Body of pancreas (tissue), 4 donors: Measurements from ENCODE around the gene PRPS2. TPM values are rescaled to one million over a fixed set of nuclear protein-coding genes. Genes with fewer than 3 reads are reported as not detected.

Experiments
- ATAC-seq: fragments of 150-250 bp; one replicate; pipeline ENCODE4 v1.9.1; 2016
- DNase-seq, 4 donors: peaks; one replicate each; pipeline ENCODE4 v3.0.0-alpha.2; 2019
- H3K27ac ChIP-seq, 4 donors: fragments of 200-600 bp; sonication (generic); 1 replicate in 3 of 4; 2 replicates in 1 of 4; pipeline versions ENCODE4 v1.5.1 to v1.6.1; 2016 to 2019; ENCODE audit warnings: mild to moderate bottlenecking in 1 of 4, mixed read lengths in 1 of 4, moderate library complexity in 1 of 4
- H3K27me3 ChIP-seq, 2 donors: fragments of 200-600 bp; sonication (generic); one replicate each; pipeline ENCODE4 v1.6.0; 2016; ENCODE audit warnings: mild to moderate bottlenecking in 1 of 2
- H3K36me3 ChIP-seq, 2 donors: fragments of 200-600 bp; sonication (generic); replicated peaks in 1 of 2; 2 replicates each; pipeline ENCODE4 v1.5.1; 2016; ENCODE audit warnings: low read depth in 2 of 2; ENCODE audit not compliant: insufficient read depth in 1 of 2
- H3K4me1 ChIP-seq: fragments of 200-600 bp; sonication (generic); one replicate; pipeline ENCODE4 v1.6.0; 2016
- H3K4me3 ChIP-seq, 2 donors: fragments of 200-600 bp; sonication (generic); 1 replicate in 1 of 2; 2 replicates in 1 of 2; pipeline ENCODE4 v1.5.1; 2016 to 2019
- H3K9me3 ChIP-seq, 3 donors: fragments of 200-600 bp; sonication (generic); 1 replicate in 2 of 3; 2 replicates in 1 of 3; pipeline ENCODE4 v1.5.1; 2016
- CTCF ChIP-seq, 7 experiments: fragments of 450-650 bp in 4 of 7; fragments of 200-600 bp in 3 of 7; sonication (generic) in 3 of 7; IDR thresholded peaks; one replicate each; pipeline ENCODE4 v1.5.1; 2016 to 2019; ENCODE audit warnings: antibody characterized with exemption in 7 of 7
- POLR2A ChIP-seq, 3 donors: fragments of 450-650 bp; IDR thresholded peaks; one replicate each; pipeline ENCODE4 v1.6.1; 2016; ENCODE audit warnings: antibody characterized with exemption in 3 of 3, mild to moderate bottlenecking in 2 of 3
- WGBS, 2 donors: methylation state at CpG; one replicate each; pipeline ENCODE4 v1.1.5; 2017; 5-methylcytosine and 5-hydroxymethylcytosine counted together
- intact Hi-C: fragments of 100-400 bp; cut with DNase I; formaldehyde crosslinking; loops from one replicate; pipeline ENCODE4 v1.15.1; 2023
- total RNA-seq, 2 donors: library from RNA; depleted of rRNA; stranded (reverse); fragments of >200 nt; gene quantifications; one replicate each; pipeline ENCODE4 v1.1.0, GENCODE V29; 2016

Gene PRPS2
- total RNA-seq, 2 donors from 2014 or later = 6.3 to 41.8 TPM

DNA sequence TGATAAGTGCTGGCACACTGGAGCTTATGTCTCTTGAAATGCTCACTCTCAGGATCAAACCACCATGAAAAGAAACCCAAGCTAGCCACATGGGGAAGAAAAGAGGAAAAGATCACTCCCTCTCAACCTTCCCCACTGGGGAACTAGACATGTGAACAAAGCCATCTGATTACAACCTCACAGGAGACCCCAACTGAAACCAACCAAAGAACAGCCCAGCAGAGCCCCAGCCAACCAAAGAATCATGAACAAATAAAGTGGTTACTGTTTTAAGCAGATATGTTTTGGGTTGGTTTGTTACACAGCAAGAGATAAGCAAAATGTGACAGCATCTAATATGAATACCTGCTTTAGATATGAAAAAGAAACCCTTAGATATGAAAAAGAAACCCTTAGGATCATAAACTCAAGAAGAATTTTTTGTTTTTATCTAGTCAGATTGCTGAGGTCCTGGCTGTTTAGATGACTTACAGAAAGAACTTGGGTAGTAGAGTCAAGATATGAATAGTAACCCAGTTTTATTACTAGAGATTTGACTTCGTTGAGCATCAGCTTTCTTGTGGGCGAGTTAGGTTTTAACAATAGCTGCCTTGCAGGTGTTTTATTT is 52.0 kb downstream of the PRPS2 start:
- DNase-seq (no peak), ATAC-seq (no peak)
- H3K36me3 ChIP-seq = no peaks in the 10 kb centered on the region
- 73 to 100% methylated on average over 2 of the region's 2 CpGs for WGBS, 2 donors
- no peaks in the 10 kb centered on the region for H3K4me1 ChIP-seq
- H3K4me3 ChIP-seq = no peak overlapping the region
- intact Hi-C loops = no loop called here
- H3K9me3 ChIP-seq = no peaks in the 10 kb centered on the region
- H3K27me3 ChIP-seq = no peaks in the 10 kb centered on the region
- H3K27ac ChIP-seq = no peak overlapping the region
- TF ChIP-seq POLR2A (IDR thresholded peaks at IDR 0.05) (no peak), CTCF (IDR thresholded peaks at IDR 0.05) (no peak)

- TF ChIP-seq POLR2A (IDR thresholded peaks at IDR 0.05) (no peak), CTCF (IDR thresholded peaks at IDR 0.05) (no peak)
- no peaks in the 10 kb centered on the region for H3K36me3 ChIP-seq
- ATAC-seq = no peak
- 24 to 38% methylated on average over 6 of the region's 6 CpGs for WGBS, 2 donors
- H3K4me1 ChIP-seq = no peaks in the 10 kb centered on the region
- no peak overlapping the region for H3K27ac ChIP-seq
- no peak for DNase-seq
- intact Hi-C loops = no loop called here
- H3K27me3 ChIP-seq = no peaks in the 10 kb centered on the region
- H3K9me3 ChIP-seq = no peaks in the 10 kb centered on the region
- no peak overlapping the region for H3K4me3 ChIP-seq
Measured at GRCh38 chrX:12843668-12844279, 52.6 kb downstream of the PRPS2 start.

- Histone ChIP-seq H3K4me3 (no peak overlapping the region), H3K9me3 (no peaks in the 10 kb centered on the region), H3K27ac (no peak overlapping the region), H3K36me3 (no peaks in the 10 kb centered on the region), H3K27me3 (no peaks in the 10 kb centered on the region), H3K4me1 (no peaks in the 10 kb centered on the region)
- DNase-seq = no peak
- no peak for ATAC-seq
- intact Hi-C loops = no loop called here
- TF ChIP-seq POLR2A (IDR thresholded peaks at IDR 0.05) = no peak
- TF ChIP-seq CTCF (IDR thresholded peaks at IDR 0.05) = no peak
- 35 to 44% methylated on average over 3 of the region's 3 CpGs for WGBS, 2 donors
Measured at GRCh38 chrX:12844319-12844718, 53.1 kb downstream of the PRPS2 start.

DNA sequence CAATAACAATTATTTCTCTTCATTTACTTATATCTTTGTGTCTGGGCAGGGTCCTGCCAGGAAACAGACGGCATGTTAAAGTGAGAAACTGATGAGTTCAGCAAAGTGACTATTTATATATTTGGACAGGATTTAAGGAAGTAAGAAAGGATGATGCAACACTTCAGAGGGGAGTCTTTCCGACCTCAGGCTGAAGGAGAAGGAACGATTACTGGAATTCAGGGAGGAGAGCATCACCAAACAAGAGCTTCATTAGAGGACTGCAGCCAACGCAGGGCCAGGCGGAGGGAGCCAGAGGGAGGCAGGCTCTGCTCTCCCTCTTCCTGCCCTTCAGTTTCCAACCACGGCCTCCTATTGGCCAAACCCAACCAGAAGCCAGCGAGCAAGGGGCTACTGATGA is 74.1 kb downstream of the PRPS2 start:
- H3K9me3 ChIP-seq = no peaks in the 10 kb centered on the region
- TF ChIP-seq CTCF (IDR thresholded peaks at IDR 0.05) (no peak), POLR2A (IDR thresholded peaks at IDR 0.05) (no peak)
- DNase-seq = peak in 1 of 4 donors; percentile 6
- WGBS, 2 donors = 52 to 73% methylated on average over 7 of the region's 7 CpGs
- no peak for ATAC-seq
- no peaks in the 10 kb centered on the region for H3K4me1 ChIP-seq
- H3K4me3 ChIP-seq = no peak overlapping the region
- H3K27ac ChIP-seq = no peak overlapping the region
- H3K36me3 ChIP-seq = no peaks in the 10 kb centered on the region
- intact Hi-C loops = no loop called here
- H3K27me3 ChIP-seq = no peaks in the 10 kb centered on the region
